Dendritic cell treated with granulocyte-macrophage colony-stimulating factor and Interleukin-4, amounts not matched to agents 40 ng/mL and 50 ng/mL, for 4 days (primary cell): ENCODE results near the gene ABLIM3.
"Not testable (repeated sequence)": the region's sequence is repeated elsewhere in the genome, so short reads cannot be mapped to it uniquely, and the experiment has no call there.

ENCODE experiments used
- H3K27ac Mint-ChIP-seq: one replicate; pipeline ENCODE4 v1.8.0; 2022; ENCODE audit warnings: mild to moderate bottlenecking, mixed read lengths
- H3K27me3 Mint-ChIP-seq: one replicate; pipeline ENCODE4 v1.8.0; 2022; ENCODE audit warnings: mild to moderate bottlenecking, mixed read lengths
- H3K36me3 Mint-ChIP-seq: one replicate; pipeline ENCODE4 v1.8.0; 2022; ENCODE audit warnings: low read depth, mixed read lengths
- H3K4me1 Mint-ChIP-seq: one replicate; pipeline ENCODE4 v1.8.0; 2022; ENCODE audit warnings: low read depth, mixed read lengths
- H3K4me3 Mint-ChIP-seq: one replicate; pipeline ENCODE4 v1.8.0; 2022; ENCODE audit warnings: mild to moderate bottlenecking, moderate library complexity, mixed read lengths
- H3K9me3 Mint-ChIP-seq: one replicate; pipeline ENCODE4 v1.8.0; 2022; ENCODE audit warnings: mixed read lengths
- intact Hi-C: fragments of 100-400 bp; cut with micrococcal nuclease; formaldehyde crosslinking; loops from one replicate; pipeline ENCODE4 v1.15.0; 2022

ABLIM3 gene

DNA sequence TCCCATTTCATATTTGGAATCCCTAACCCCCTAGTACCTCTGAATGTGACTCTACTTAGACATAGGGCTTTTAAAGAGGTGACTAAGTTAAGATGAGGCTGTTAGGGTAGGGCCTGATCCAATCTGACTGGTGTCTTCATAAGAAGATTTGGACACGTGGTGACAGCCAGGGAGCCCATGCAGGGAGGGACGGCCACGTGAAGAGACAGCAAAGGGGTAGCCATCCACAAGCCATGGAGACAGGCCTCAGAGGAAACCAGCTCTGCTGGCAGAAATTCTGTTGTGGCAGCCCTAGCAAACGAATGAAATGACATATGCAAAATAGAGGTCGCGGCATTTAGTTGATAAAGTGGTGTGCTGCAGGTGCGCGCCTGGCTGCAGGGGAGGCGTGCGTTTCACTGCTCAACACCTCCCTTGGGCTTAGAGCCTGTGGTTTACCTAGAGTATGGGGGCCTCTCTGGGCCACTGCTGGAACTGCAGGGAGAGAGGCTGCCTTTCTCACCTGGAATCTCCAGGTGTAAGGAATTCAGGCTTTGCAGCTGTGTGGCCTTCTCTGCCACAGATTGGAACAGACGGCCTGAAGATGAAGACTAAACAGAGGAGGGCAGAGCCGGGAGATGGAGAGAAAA lies 123.3 kb downstream of the ABLIM3 start:
- peaks cover 18% of the 10 kb centered on the region for H3K9me3 Mint-ChIP-seq
- intact Hi-C loops: loop anchor here (5.0 kb wide), 1 partner anchor 817 kb away; no protein-coding TSS in a partner anchor
- H3K27me3 Mint-ChIP-seq: peaks cover 9% of the 10 kb centered on the region
- H3K36me3 Mint-ChIP-seq: peaks cover 5% of the 10 kb centered on the region
- peaks cover 10% of the 10 kb centered on the region for H3K4me1 Mint-ChIP-seq
- H3K27ac Mint-ChIP-seq: no peak overlapping the region
- no peak overlapping the region for H3K4me3 Mint-ChIP-seq

DNA sequence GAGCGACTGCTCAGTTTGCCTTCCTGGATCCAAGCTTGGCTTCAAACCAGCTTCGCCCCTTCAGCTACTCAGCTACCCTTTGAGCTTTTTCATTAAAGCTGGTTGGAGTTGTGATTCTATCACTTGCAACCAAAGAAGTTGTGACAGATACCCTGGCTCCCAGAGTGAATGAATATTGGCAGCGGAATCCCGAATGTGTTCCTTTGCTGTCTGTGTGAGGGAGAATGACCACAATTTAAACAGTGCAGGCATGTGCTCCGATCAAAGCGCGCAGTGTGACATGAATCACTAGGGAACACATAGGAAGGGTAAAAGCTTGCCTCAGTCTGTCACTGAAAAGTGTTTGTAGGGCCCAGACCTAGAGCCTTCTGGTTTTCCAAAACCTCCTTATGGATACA lies 123.8 kb downstream of the ABLIM3 start:
- Mint-ChIP-seq H3K4me1 (peaks cover 10% of the 10 kb centered on the region), H3K27ac (no peak overlapping the region), H3K4me3 (no peak overlapping the region), H3K9me3 (peaks cover 18% of the 10 kb centered on the region), H3K27me3 (peaks cover 9% of the 10 kb centered on the region), H3K36me3 (peaks cover 5% of the 10 kb centered on the region)
- intact Hi-C loops: loop anchor here (5.0 kb wide), 1 partner anchor 818 kb away; no protein-coding TSS in a partner anchor

DNA sequence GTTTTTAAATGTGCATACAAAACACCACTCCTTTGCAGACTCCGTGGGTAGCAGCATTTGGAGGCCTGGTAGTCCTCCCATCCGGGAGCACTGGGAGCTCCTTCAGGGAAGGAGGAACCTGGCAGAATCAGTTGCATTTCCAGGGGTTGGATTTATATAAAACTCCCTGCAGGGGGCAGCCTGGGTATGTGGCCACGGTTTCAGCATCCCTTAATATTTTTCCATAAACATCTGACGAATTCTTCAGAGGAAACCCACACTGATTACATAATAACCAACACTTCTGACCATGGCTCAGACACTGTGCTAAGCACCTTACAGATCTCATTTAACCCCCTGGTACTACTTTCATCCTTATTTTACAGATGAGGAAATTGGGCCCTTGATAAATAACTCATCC lies 124.3 kb downstream of the ABLIM3 start:
- intact Hi-C loops: loop anchor here (5.0 kb wide), 1 partner anchor 818 kb away; no protein-coding TSS in a partner anchor
- H3K27me3 Mint-ChIP-seq: peaks cover 14% of the 10 kb centered on the region

DNA sequence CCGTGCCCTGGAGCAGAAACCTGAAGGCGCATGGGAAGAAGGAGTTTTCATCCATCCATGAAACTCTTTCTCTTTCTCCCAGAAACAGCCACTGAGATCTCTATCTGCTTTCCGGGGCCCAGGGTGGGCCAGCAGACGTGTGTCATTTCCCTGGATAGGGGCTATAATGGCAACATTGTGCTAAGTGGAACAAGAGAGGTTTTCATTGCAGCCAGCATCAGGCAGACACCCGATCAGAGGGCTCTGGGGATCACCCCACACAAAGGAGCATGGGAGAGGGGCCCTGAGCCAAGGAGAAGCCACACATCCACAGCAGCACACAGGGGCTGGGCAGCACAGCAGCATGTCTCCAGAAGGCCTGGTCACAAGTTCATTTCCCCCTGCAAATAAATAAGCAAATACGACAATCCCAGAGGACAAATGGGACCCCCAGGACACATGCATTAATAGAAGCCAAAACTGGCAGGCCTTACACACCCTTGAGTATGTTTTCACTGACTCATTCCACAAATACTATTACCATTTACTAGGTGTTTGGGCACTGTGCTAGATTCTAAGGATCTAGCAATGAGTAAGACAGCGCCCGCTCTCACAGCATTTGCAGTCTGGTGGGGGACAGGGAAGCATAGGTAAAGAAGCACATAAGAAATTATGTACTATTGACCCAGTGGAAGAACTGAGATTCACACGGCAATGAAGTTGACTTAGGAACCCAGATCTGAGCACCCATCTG lies 126.1 kb downstream of the ABLIM3 start:
- H3K4me3 Mint-ChIP-seq: no peak overlapping the region
- no peak overlapping the region for H3K27ac Mint-ChIP-seq
- peaks cover 14% of the 10 kb centered on the region for H3K4me1 Mint-ChIP-seq
- peaks cover 5% of the 10 kb centered on the region for H3K36me3 Mint-ChIP-seq
- intact Hi-C loops: loop anchor here (5.0 kb wide), 1 partner anchor 820 kb away; no protein-coding TSS in a partner anchor
- peaks cover 29% of the 10 kb centered on the region for H3K27me3 Mint-ChIP-seq
- peaks cover 18% of the 10 kb centered on the region for H3K9me3 Mint-ChIP-seq

More for the DNA sequence above, 124.3 kb downstream of the ABLIM3 start:
- no peak overlapping the region for H3K4me3 Mint-ChIP-seq
- H3K27ac Mint-ChIP-seq: no peak overlapping the region
- H3K4me1 Mint-ChIP-seq: peaks cover 10% of the 10 kb centered on the region
- peaks cover 18% of the 10 kb centered on the region for H3K9me3 Mint-ChIP-seq
- peaks cover 5% of the 10 kb centered on the region for H3K36me3 Mint-ChIP-seq

DNA sequence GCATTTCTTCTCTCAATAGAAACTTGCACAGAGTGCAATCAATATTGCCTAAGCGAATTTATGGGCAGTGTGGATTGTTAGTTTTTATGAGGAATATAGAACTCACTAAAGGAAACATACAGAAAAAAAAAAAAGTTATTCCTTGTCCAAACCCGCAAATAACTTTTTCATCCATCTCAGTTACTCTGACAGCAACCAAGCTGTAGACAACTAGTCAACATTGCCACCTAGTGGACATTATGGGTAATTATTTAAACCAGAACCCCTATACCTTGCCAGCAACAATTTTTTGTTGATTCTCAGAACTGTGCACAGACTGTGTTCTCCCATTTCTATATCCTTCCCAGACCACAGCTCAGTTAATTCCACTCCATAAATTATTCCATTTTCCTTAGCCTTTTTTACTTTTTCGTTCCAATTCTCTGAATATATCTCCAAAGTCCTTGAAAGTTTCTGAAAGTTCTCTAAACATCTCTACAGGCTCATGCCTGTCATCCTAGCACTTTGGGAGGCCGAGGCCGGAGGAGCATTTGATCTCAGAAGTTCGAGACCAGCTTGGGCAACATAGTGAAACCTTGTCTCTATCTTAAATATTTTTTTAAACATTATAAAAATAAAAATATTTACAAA lies 127.8 kb downstream of the ABLIM3 start:
- Mint-ChIP-seq H3K4me3 (no peak overlapping the region), H3K36me3 (peaks cover 5% of the 10 kb centered on the region), H3K27ac (no peak overlapping the region), H3K27me3 (peaks cover 46% of the 10 kb centered on the region), H3K9me3 (peaks cover 18% of the 10 kb centered on the region), H3K4me1 (peaks cover 16% of the 10 kb centered on the region)
- intact Hi-C loops: loop anchor here (2.0 to 5.0 kb wide), 2 partner anchors 128 to 822 kb away; partner anchors contain the start of gene ABLIM3

DNA sequence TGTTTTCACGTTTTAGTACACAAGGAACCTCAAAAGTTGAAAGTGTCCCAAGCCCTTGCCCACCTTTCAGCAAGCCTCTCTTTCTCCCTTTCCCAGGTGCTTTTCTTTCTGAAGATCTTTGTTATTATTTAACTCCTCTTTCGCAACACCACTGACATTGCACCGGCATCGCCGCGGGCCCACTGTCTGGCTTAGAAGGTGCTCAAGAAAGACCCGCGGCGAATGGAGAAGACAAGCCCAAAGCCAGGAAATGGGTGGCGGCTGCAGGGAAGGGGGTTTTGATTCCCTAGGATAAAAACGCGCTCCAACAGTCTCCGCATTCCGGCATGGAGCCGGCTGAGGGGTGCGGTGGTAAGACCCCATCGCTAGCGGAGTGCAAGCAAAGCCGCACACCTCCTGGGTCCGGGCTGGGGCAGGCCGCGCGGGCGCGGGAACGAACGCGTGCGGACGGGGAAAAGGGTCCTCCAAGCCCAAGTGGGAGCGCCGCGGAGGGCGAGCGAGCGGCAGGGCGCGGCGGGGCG lies 130.0 kb downstream of the ABLIM3 start:
- H3K36me3 Mint-ChIP-seq: peaks cover 5% of the 10 kb centered on the region
- intact Hi-C loops: no loop called here
- peaks cover 18% of the 10 kb centered on the region for H3K9me3 Mint-ChIP-seq
- H3K27ac Mint-ChIP-seq: no peak overlapping the region
- peak overlapping the region; percentile 74 for H3K4me3 Mint-ChIP-seq
- peaks cover 16% of the 10 kb centered on the region for H3K4me1 Mint-ChIP-seq
- H3K27me3 Mint-ChIP-seq: peaks cover 50% of the 10 kb centered on the region

DNA sequence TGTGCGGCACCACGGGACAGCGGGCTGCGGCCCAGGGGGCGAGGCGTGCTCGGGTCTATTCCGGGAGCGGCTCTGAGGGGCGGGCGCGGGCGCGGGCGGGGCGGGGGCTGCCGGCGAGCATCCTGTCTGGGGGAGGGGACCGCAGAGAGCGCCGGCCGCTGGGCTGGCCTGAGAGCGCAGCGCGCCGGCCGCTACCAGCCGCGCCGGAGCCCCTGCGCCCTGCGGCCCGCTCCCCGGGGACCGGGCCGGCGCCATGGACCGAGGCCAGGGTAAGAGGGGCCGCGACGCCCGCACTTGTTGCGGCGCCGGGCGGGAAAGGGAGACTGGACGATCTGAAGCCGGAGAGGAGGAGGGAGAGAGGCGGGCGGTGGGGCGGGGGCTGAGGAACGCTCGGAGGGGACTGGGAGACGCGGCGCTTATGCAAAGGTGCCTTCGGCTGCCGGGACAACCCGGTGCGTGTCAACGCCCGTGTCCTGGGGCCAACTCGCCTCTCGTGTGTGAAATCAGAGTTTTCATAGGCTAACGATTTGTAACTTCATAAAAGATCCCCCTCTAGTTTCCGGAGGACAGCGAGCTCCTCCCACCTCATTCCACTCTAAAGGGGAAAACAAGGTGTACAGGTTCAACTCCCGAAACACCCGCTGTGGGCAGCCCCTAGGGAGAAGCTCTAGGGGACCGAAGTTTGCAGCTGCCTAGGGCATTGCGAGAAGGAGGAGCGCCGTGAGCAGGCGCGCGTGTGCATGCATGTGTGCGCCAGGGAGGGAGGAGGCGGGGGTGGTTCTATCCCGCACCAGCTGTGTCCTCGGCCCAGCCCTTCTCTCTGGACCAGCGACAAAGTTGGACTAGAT lies 130.6 kb downstream of the ABLIM3 start, which contains the start of gene AFAP1L1:
Gene AFAP1L1 (plus strand): TSS at position 144 of the 848 bp plus-strand sequence. CDS start 110 bp downstream, at position 254.
- H3K27me3 Mint-ChIP-seq: peaks cover 50% of the 10 kb centered on the region
- peak within 1 kb of the TSS; percentile 80 for H3K4me3 Mint-ChIP-seq
- H3K9me3 Mint-ChIP-seq: peaks cover 18% of the 10 kb centered on the region
- peaks cover 5% of the 10 kb centered on the region for H3K36me3 Mint-ChIP-seq
- intact Hi-C loops: no loop called here
- peaks cover 16% of the 10 kb centered on the region for H3K4me1 Mint-ChIP-seq
- H3K27ac Mint-ChIP-seq: no peak within 1 kb of the TSS

DNA sequence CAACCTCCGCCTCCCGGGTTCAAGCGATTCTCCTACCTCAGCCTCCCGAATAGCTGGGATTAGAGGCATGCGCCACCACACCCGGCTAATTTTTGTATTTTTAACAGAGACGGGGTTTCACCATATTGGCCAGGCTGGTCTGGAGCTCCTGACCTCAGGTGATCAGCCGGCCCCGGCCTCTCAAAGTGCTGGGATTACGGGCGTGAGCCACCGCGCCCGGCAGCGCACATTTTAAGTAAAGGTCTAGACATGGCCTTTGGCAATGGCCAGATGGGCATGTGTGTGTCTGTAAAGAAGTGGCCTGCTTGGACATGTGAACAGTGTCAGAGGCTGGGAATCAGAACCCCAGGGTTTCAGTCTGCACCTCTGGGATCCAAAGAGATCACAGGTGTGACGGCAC lies 131.5 kb downstream of the ABLIM3 start:
- H3K27ac Mint-ChIP-seq, H3K4me3 Mint-ChIP-seq: not testable (repeated sequence)
- H3K27me3 Mint-ChIP-seq: peaks cover 55% of the 10 kb centered on the region

DNA sequence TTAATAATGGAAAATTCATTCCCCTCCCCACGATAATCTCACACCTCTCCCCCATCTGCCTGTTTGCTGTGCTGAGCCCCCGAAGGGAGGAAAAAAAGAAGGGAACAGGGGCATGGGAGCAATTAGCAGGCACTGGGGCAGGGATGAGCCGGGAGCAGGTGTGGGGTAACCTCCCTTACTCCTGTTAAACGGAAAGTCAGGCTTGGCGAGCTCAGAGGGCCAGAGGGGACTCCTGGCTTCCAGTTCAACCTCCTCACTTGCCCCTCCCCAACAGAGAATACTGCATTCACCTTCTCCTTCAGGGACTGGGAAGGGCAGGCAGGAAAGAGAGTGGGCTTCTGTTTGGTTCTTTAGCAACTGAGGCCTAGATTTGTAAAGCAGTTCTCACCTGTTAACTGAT lies 131.9 kb downstream of the ABLIM3 start:
- peaks cover 28% of the 10 kb centered on the region for H3K4me1 Mint-ChIP-seq
- no peak overlapping the region for H3K27ac Mint-ChIP-seq
- peaks cover 14% of the 10 kb centered on the region for H3K9me3 Mint-ChIP-seq
- peaks cover 5% of the 10 kb centered on the region for H3K36me3 Mint-ChIP-seq
- peaks cover 52% of the 10 kb centered on the region for H3K27me3 Mint-ChIP-seq
- no peak overlapping the region for H3K4me3 Mint-ChIP-seq
- intact Hi-C loops: no loop called here

More for the DNA sequence above, 131.5 kb downstream of the ABLIM3 start:
- intact Hi-C loops, H3K36me3 Mint-ChIP-seq: not testable (repeated sequence)
- Mint-ChIP-seq H3K4me1 (peaks cover 24% of the 10 kb centered on the region), H3K9me3 (peaks cover 18% of the 10 kb centered on the region)

DNA sequence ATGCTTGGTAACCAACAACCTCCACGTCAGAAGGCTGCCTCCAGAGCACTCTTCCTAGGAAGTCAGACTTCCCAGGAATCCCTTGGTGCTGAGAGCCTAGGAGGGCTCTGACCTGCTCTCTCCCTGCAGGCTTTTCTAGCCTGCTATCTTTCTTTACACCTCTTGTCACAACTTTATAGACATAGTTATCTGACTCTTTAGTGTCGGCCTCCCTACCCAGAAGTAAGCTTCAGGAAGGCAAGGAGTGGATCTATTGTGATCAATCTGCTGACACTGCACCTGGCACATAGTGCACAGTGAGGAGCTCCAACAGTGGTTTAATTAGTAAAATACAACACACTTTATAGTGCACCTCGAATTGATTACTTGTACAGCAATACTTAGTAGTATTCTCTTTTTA lies 132.7 kb downstream of the ABLIM3 start:
- peaks cover 49% of the 10 kb centered on the region for H3K27me3 Mint-ChIP-seq
- peaks cover 36% of the 10 kb centered on the region for H3K4me1 Mint-ChIP-seq
- intact Hi-C loops: no loop called here
- peaks cover 14% of the 10 kb centered on the region for H3K9me3 Mint-ChIP-seq
- no peak overlapping the region for H3K27ac Mint-ChIP-seq
- no peak overlapping the region for H3K4me3 Mint-ChIP-seq
- H3K36me3 Mint-ChIP-seq: no peaks in the 10 kb centered on the region

DNA sequence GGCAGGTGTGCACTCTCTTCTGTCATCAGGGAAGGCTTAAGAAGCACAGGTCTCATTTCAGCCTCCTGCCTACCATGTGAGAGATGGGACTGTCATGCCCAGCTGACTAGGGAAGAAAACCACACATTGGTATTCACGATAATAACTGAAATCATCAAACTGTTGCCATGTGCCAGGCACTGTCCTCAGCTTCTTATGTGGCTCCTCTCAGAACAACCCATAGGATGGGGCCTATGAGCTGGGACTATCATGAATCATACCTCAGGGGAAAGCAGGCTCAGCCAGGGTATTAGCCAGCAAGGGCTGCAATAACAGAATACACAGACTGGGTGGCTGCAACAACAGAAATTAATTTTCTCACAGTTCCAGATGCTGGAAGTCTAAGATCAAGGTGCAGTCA lies 133.6 kb downstream of the ABLIM3 start:
- Mint-ChIP-seq H3K9me3 (peaks cover 10% of the 10 kb centered on the region), H3K27me3 (peaks cover 46% of the 10 kb centered on the region), H3K36me3 (no peaks in the 10 kb centered on the region), H3K4me3 (no peak overlapping the region), H3K27ac (no peak overlapping the region), H3K4me1 (peaks cover 43% of the 10 kb centered on the region)
- intact Hi-C loops: no loop called here

DNA sequence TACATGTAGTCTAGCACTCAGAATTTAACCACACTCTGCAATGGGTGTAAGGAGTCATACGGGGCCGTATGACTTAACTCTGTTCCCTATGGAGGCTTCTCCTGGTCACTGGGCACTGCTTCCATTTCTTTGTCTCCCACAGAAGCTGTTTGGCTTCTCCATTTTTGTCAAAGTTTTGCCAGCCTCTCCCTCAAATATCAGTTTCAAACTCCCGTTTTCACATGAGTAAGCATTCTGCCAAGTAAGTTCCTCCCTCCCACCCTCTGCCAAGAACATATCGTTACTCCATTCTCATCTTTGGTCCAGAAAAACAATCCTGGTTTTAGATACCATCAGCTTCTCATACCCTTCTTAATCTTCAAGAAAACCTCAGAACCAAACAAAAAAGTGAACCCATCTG lies 136.5 kb downstream of the ABLIM3 start:
- Mint-ChIP-seq H3K36me3 (no peaks in the 10 kb centered on the region), H3K9me3 (peaks cover 10% of the 10 kb centered on the region), H3K4me3 (no peak overlapping the region), H3K27ac (no peak overlapping the region), H3K27me3 (peaks cover 24% of the 10 kb centered on the region), H3K4me1 (peaks cover 28% of the 10 kb centered on the region)
- intact Hi-C loops: no loop called here
